ENCODE measurements around the gene SLC6A6. TPM values are rescaled to one million over a fixed set of nuclear protein-coding genes. Genes with fewer than 3 reads are reported as not detected.

SLC6A6 gene
- total and polyA plus RNA-seq, 4 donors = 0.92 to 7.2 (median 2.9) TPM

DNA sequence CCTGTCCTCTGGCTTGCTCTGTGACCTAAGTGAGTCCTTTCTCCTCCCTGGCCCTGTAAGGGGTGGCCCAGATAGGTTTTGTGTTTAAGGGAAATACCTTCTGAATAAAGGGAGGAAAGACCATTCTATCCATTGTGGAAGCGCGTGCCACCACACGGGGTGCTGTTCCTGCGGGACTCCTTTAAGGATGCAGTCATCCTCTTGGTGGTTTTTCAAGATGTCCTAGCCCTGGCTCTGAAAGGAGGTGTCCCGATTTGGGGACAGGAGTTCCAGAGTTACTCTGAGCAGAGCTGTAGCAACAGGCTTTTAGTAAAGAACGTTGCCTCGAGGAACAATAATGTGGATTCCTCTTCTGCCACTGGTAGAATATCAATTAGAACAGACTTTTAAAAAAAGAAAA lies 9.6 kb downstream of the SLC6A6 start:
- DNase-seq (ENCODE audit: low spot score) = no peak
- H3K4me3 ChIP-seq (ENCODE audit: low read depth in 1 of 3, low read length in 3 of 3) = no peak overlapping the region
- peaks cover 0 to 15% (median 0%) of the 10 kb centered on the region in 4 donors for H3K27me3 ChIP-seq (ENCODE audit: control insufficient read depth in 4 of 4, insufficient read depth in 4 of 4, low read length in 3 of 4)
- WGBS = 95% methylated on average over 7 of the region's 7 CpGs
- no peaks in the 10 kb centered on the region for H3K36me3 ChIP-seq (ENCODE audit: control insufficient read depth in 4 of 4, insufficient read depth in 3 of 4, low read depth in 1 of 4, low read length in 3 of 4)
- TF ChIP-seq EGR1 (IDR thresholded peaks at IDR 0.05; ENCODE audit: low read depth in 2 of 2) (no peak), HNF4G (IDR thresholded peaks at IDR 0.05) (no peak), GABPA (IDR thresholded peaks at IDR 0.05 in 1 of 2, conservative IDR thresholded peaks at IDR 0.05 in 1 of 2) (no peak), JUND (IDR thresholded peaks at IDR 0.05) (no peak), FOXA1 (IDR thresholded peaks at IDR 0.05) (no peak), NR2F2 (IDR thresholded peaks at IDR 0.05) (no peak), HNF4A (conservative IDR thresholded peaks at IDR 0.05) (no peak), RAD21 (IDR thresholded peaks at IDR 0.05) (no peak), RXRA (IDR thresholded peaks at IDR 0.05) (no peak), SP1 (IDR thresholded peaks at IDR 0.05) (no peak), FOXA2 (IDR thresholded peaks at IDR 0.05) (no peak), YY1 (IDR thresholded peaks at IDR 0.05) (no peak)
- TF ChIP-seq, protein P1, sequence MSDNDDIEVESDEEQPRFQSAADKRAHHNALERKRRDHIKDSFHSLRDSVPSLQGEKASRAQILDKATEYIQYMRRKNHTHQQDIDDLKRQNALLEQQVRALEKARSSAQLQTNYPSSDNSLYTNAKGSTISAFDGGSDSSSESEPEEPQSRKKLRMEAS (IDR thresholded peaks at IDR 0.05) = no peak
- TF ChIP-seq, protein P2, sequence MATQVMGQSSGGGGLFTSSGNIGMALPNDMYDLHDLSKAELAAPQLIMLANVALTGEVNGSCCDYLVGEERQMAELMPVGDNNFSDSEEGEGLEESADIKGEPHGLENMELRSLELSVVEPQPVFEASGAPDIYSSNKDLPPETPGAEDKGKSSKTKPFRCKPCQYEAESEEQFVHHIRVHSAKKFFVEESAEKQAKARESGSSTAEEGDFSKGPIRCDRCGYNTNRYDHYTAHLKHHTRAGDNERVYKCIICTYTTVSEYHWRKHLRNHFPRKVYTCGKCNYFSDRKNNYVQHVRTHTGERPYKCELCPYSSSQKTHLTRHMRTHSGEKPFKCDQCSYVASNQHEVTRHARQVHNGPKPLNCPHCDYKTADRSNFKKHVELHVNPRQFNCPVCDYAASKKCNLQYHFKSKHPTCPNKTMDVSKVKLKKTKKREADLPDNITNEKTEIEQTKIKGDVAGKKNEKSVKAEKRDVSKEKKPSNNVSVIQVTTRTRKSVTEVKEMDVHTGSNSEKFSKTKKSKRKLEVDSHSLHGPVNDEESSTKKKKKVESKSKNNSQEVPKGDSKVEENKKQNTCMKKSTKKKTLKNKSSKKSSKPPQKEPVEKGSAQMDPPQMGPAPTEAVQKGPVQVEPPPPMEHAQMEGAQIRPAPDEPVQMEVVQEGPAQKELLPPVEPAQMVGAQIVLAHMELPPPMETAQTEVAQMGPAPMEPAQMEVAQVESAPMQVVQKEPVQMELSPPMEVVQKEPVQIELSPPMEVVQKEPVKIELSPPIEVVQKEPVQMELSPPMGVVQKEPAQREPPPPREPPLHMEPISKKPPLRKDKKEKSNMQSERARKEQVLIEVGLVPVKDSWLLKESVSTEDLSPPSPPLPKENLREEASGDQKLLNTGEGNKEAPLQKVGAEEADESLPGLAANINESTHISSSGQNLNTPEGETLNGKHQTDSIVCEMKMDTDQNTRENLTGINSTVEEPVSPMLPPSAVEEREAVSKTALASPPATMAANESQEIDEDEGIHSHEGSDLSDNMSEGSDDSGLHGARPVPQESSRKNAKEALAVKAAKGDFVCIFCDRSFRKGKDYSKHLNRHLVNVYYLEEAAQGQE (IDR thresholded peaks at IDR 0.05) = no peak
- no peak overlapping the region for H3K9ac ChIP-seq (ENCODE audit: low read depth in 1 of 2, low read length in 2 of 2)
- no peaks in the 10 kb centered on the region for H3K9me3 ChIP-seq (ENCODE audit: control insufficient read depth in 4 of 4, low read length in 3 of 4)
- H3K4me1 ChIP-seq (ENCODE audit: control insufficient read depth in 4 of 4, insufficient read depth in 4 of 4, low read length in 3 of 4) = no peaks in the 10 kb centered on the region
- no peak overlapping the region for H3K27ac ChIP-seq (ENCODE audit: low read depth in 1 of 2, low read length in 2 of 2)

DNA sequence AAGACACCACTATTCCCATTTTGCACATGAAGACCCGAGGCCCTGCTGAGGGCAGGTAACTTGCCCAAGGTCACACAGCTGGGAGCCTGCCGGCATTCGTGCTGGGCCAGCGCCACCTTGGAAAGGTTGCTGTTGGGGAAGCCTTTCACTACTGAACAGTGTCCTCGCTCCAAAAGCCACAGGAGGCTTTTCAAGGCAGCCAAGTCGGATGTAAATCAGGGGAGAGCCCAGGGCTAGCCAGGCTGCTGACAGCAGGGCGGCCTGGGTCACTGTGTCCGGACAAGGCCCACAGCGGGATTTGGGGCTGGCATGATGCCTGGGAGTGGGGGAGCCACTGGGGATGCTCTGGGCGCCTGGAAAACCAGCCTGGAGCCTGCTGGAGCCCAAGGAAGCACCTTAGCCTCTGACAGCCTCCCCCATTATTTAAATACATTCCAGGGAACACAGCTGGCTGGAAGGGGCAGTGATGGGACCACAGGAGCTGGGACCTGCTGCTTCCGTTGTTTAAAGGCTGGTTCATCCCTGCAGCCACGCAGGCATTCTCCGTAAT lies 10.5 kb downstream of the SLC6A6 start:
- DNase-seq (ENCODE audit: low spot score) = no peak
- Histone ChIP-seq H3K9me3 (ENCODE audit: control insufficient read depth in 4 of 4, low read length in 3 of 4) (no peaks in the 10 kb centered on the region), H3K4me1 (ENCODE audit: control insufficient read depth in 4 of 4, insufficient read depth in 4 of 4, low read length in 3 of 4) (no peaks in the 10 kb centered on the region), H3K36me3 (ENCODE audit: control insufficient read depth in 4 of 4, insufficient read depth in 3 of 4, low read depth in 1 of 4, low read length in 3 of 4) (no peaks in the 10 kb centered on the region), H3K9ac (ENCODE audit: low read depth in 1 of 2, low read length in 2 of 2) (no peak overlapping the region), H3K27me3 (ENCODE audit: control insufficient read depth in 4 of 4, insufficient read depth in 4 of 4, low read length in 3 of 4) (peaks cover 0 to 11% (median 0%) of the 10 kb centered on the region in 4 donors), H3K27ac (ENCODE audit: low read depth in 1 of 2, low read length in 2 of 2) (no peak overlapping the region), H3K4me3 (ENCODE audit: low read depth in 1 of 3, low read length in 3 of 3) (no peak overlapping the region)
- no peak for TF ChIP-seq EGR1 (IDR thresholded peaks at IDR 0.05; ENCODE audit: low read depth in 2 of 2)
- no peak for TF ChIP-seq FOXA1 (IDR thresholded peaks at IDR 0.05)
- no peak for TF ChIP-seq TAF1 (conservative IDR thresholded peaks at IDR 0.05)
- TF ChIP-seq HNF4A (conservative IDR thresholded peaks at IDR 0.05) = no peak
- TF ChIP-seq, protein P1 (IDR thresholded peaks at IDR 0.05) = no peak
- no peak for TF ChIP-seq HNF4G (IDR thresholded peaks at IDR 0.05)
- TF ChIP-seq, protein P3, sequence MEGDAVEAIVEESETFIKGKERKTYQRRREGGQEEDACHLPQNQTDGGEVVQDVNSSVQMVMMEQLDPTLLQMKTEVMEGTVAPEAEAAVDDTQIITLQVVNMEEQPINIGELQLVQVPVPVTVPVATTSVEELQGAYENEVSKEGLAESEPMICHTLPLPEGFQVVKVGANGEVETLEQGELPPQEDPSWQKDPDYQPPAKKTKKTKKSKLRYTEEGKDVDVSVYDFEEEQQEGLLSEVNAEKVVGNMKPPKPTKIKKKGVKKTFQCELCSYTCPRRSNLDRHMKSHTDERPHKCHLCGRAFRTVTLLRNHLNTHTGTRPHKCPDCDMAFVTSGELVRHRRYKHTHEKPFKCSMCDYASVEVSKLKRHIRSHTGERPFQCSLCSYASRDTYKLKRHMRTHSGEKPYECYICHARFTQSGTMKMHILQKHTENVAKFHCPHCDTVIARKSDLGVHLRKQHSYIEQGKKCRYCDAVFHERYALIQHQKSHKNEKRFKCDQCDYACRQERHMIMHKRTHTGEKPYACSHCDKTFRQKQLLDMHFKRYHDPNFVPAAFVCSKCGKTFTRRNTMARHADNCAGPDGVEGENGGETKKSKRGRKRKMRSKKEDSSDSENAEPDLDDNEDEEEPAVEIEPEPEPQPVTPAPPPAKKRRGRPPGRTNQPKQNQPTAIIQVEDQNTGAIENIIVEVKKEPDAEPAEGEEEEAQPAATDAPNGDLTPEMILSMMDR (IDR thresholded peaks at IDR 0.05; ENCODE audit: low read depth, low read length, missing input control) = no peak
- TF ChIP-seq SP1 (IDR thresholded peaks at IDR 0.05) = no peak
- no peak for TF ChIP-seq NR2F2 (IDR thresholded peaks at IDR 0.05)
- TF ChIP-seq YY1 (IDR thresholded peaks at IDR 0.05) = no peak
- WGBS = 69% methylated on average over 13 of the region's 13 CpGs

Data from liver (tissue), 9 donors.